Islet of Langerhans (tissue), 1 donor: ENCODE measurements around the gene TMOD3.
A peak's percentile ranks its signal among the peaks of the same experiment; 100 is the strongest.

Experiments used
- FAIRE-seq: peaks from one replicate; lab custom pipeline; 2011; peaks lifted over from hg19 to GRCh38; lab: Jason Lieb, UNC

TMOD3 gene

DNA sequence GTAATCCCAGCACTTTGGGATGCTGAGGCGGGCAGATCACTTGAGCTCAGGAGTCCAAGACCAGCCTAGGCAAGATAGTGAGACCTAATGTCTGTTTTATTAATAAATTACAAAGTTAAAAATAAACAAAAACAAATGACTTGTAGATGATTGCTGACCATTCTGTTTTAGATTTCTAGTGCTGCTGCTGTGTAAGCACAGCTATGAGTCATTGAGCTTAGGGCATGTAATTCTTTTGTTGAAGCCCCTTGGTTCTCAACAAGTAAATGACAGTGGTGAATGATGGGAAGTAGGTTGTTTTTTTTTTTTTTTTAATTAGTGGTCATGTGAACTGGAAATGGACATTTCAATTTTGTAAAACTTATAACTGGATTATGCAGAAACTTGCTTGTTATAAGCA is 78.9 kb downstream of the TMOD3 start:
- FAIRE-seq, result peak; percentile 51

DNA sequence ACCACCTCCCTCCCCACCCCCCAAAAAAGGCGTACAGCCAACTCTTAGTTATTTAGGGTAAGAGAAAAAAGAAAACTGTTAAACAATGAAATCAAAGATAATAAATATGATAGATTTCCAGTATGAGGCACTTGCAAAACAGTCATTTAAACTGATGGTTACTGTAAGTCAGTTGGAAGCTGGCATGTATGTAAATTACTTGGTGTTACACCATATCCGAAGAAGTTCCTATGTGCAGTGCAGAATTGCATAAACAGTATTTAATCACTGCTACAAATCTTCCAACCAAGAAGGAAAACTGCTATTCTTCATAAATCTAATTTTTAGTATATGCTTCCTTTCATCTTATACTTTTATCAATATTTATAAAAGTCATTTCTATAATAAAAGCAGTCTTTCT is 80.1 kb downstream of the TMOD3 start:
- FAIRE-seq, result no peak

DNA sequence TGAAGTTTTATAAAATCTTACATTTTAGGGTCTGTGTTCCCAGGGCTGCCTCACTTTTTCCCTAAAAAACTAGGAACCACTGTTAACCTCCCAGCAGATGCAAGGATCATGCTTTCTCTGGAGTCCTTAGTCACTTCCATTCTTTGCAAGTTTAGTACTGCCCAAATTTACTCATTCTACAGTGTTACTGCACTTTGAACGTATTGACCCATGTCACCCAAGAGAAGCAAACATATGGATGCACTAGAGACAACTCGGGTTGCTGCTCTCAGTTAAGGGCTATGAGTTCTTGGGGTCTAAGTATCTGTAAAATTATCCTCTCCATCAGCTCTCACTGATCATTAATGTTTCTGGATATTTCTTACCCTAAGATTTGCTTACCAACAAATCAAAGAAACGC is 83.1 kb downstream of the TMOD3 start:
- no peak for FAIRE-seq

DNA sequence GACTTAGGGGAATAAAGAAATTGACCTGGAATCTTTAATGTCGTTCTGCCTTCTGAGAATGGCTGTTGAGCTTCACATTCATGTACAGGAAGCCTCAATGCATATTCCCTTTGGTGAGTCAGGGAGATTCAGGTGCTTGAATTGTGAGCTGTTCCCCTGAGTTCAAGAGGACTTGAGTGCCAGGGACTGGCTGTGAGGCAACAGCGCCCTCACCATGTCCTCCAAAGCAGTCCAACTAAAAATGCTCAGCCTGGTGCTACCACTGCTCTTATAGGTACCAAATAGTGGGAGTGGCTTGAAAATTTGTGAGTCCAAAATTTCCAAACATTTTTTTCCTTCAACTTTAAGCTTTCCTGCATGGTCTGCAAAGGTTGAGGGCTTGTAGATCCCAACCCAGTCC is 88.0 kb downstream of the TMOD3 start:
- no peak for FAIRE-seq

DNA sequence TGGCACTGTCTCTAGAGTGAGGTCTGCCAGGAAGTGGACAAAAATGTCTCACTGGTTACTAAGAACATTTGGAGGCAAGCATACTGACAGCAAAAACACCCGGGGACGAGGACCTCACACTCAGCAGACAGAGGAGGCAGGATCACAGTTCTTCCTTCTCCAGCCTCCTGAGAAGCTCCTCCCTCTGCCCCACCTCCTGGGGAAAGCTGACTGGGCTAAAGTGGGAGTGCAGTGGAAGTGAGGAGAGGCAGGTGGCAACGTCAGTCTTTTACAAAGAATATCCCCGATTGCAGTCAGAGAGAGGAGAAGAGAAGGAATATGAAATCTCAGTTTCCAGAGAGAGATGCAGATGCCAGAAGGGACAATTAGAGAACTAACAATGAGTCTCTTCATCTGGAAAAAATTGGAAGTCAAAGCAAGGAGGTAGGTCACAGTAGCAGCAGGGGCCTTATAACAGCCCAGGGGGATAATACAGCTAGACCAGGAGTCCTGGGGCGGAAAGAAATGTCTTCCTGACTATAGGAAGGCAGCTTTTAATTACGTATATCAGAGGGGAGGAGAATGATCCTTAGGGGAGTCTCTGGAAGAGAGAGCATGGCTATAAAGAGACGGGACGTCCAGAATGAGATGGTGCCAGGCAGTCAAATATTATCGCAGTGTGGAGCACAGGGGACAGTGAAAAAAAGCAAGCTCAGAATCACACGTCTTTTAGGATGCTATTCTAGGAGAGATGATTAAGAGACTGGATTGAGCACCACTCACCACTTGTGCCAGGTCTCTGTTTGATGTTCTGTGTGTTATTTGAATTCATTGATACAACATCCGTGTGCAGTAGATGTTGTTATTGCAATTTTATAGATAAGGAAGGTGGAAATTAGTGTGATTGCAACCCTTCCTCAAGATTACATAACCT is 95.0 kb downstream of the TMOD3 start:
- FAIRE-seq, result no peak

DNA sequence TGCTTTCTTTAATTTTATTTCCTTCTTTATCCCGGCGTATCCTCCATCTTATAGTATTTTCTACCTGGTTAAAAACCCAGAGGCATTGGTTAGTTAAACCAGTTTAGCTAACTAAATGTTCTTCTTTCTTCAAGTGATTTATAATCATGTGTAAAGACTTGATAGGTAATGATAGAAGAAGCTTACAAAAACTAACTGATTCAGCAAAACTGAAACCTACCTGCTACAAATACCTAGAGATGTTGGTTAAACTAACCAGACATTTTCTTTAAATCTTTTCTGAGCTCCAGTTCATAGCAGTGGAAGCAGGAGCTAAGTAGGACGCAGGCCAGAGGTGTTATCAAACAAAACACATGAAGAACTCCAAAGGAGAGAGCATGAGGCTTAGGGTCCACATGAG is 97.4 kb downstream of the TMOD3 start:
- no peak for FAIRE-seq

DNA sequence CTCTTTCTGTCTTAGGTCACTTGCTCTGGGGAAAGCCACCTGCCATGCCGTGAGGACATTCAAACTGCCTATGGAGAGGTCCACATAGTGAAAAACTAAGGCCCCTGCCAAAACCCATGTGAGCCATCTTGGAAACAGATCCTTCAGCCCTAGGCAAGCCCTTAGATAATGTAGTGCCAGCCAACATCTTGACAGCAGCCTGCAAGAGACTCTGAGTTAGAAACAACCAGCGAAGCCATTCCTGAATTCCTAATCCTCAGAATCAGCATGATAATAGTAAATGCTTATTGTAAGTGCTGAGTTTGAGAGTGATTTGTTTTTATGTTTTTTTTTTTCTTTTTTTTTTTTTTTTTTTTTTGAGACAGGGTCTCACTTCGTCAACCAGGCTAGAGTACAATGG is 101.6 kb downstream of the TMOD3 start:
- no peak for FAIRE-seq

DNA sequence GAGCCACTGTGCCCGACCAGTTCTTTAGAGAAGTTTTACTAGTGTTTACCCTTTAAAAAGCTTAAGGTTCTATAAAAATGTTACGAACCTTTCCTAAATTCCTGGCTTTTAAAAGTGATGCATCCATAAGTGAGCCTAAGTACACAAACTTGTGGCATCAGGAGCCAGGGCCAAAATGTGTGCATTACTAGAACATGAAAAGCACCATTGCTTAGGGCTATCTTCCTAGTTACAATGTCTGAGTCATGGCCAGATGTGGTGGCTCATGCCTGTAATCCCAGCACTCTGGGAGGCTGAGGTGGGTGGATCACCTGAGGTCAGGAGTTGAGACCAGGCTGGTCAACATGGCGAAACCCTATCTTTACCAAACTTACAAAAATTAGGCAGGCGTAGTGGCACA is 102.2 kb downstream of the TMOD3 start:
- no peak for FAIRE-seq

DNA sequence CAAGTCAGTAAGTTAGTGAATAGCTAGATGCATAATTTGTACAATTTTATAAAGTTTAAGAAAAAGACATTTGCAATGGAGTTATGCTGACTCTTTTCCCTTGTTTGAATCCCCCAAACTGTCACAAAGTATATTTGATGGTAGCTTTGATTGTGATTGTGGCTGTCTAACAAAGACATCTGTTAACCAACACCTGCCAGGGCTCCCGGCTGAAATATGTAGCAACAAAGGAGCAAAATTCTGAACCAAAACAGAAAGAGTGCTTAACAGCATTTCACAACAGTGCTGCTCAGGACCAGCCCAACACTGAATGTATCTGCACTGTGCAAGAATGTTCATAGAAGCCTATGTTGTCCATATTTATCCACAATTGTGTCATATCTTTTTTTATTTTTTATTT is 102.7 kb downstream of the TMOD3 start:
- no peak for FAIRE-seq

DNA sequence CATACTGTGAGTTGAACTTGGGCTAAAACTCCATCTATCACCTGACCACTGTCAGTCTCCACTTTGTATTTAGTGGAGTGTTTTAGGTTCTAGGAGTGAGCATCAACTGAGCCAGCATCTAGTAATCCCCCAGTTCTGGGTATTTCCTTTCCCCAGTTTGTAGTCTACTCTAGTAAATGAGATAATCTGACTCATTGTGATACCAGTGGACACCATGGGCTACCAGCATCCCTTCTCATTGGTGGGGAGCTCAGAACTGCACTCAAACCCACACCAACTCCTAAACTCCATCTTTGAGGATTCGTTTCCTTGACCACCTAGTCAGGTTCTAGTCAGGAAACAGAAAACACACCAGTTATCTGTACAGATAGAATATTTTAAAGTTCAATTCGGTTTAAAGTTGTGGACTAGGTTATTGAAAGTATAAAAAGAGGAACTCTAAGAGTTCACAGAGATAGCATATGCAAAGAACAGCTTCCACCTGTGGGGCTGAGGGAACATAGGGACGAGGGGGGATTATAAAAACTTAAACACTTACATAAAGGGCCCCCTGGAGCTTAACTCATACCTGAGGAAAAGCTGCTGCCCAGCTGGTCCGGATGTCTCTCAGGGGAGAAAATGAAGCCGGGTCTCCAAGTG is 106.1 kb downstream of the TMOD3 start:
- no peak for FAIRE-seq

DNA sequence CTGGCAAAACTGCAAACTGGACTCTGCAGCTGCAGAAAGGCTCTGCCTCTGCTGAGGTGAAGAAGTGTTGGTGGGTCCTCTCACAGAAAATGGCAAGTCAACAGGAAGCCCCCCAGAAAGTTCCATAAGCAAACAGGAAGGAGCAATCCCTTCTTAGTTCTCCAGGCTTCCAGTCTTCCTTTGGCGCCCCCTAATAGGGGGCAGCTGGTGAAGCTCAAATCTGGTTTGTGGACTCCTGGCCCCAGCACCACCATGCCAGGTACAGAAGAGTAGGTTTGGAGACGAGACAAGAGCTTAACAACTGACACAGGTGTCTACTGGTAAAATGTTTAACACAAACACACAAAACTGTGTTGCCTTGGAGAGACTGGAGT is 106.6 kb downstream of the TMOD3 start:
- no peak for FAIRE-seq

DNA sequence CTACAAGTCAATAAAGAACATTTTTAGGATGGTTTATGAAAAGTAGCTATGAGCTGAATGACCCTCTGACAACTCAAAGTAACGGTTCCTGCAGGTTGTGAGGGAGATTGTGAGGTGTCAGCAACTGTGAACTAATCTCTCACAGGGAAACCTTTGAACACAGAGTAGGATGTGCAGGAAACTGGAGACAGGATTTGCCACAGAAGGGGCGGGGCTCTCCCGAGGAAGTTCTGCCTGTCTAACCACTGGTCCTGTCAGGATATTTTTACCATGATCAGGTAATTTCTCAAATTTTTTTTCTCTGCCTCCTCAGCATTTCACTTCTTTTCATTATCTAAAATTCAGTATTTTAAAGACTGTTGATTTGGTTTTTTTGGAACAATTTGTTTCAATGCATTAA is 108.8 kb downstream of the TMOD3 start:
- FAIRE-seq, result no peak

DNA sequence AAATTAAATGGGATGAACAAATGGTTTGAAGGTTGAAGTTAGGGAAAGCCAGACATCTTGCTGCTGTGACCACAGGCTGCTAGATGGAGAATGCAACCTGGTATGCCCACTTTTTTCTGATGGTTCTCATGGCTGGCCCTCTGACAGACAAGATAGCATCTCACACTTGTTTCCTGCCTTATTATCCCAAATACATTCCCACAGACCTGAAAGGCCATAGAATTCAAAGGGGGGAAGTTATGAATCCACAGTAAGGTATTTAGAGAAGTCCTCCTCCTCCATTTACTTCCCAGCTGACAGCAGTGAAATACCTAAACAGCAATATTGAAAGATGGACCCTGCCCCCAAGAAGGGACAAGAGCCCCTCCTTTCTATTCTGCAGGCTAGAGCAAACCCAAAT is 109.8 kb downstream of the TMOD3 start:
- no peak for FAIRE-seq

DNA sequence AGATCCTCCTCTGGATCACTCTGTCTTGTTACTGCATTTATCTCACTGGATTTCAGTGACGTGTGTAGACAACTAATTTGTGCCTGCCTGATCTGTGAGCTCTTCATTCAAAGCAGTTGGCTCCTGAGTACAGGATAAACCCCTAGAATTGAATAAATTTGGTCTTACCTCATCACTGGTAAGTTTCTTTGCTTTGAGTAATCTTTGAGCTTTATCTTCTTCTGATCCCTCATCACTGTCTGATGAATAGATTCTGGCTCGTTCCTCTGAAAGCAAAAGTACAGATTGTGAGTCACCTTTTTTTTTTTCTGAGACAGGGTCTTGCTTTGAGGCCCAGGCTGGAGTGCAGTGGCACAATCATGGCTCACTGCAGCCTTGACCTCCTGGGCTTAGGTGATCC is 117.7 kb downstream of the TMOD3 start:
- FAIRE-seq, result no peak

DNA sequence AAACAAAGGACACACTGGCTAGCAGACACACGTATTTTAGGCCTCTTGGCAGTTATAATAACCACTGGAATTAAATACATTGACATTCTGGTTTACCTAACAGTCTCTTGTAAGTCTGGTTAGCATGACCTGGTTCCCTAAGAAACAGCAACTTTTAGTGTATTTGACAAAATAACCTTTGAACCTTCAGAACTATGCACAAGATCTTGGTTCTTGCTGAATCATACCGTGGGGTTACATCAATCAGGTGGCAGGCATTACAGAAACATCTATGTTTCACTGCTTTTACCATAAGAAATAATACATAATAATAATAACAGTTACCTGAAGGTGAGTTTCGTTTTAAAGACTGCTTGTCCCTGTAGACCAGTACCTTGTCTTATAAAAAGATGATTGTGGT is 123.4 kb downstream of the TMOD3 start:
- no peak for FAIRE-seq

DNA sequence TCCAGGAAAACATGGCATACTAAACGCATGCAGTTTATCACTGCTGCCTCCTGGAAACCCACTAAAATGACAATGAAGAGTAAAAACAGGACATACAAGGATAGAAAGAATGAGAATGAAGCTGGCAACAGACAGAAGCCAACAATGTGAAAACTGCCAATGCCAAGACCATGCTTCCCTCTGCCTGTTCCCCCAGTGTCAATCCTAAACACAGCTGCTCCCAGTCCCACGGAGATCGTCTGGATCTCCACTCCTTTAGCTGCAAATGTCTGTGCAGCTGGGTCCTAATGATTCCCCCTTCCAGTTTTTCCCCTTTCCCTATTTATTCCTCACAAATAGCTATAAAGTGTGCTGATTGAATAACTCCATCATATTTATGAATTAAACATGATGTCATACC is 126.1 kb downstream of the TMOD3 start:
- no peak for FAIRE-seq
